K562 (cell line): ENCODE data around the gene P4HB. TPM values are rescaled to one million over a fixed set of nuclear protein-coding genes. Genes with fewer than 3 reads are reported as not detected.
A peak's percentile ranks its signal among the peaks of the same experiment; 100 is the strongest.

ENCODE experiments used
- ATAC-seq: fragments of 200-7000 bp; cut with Tn5 transposase; 3 replicates; pipeline ENCODE4 v1.9.1; 2020; ENCODE audit warnings: moderate library complexity
- BruUV-seq: library from RNA; stranded (reverse); fragments of 400-500 nt; replicated peaks from 2 replicates; lab custom pipeline; 2021; lab: Mats Ljungman, UMichigan
- CTCF ChIA-PET: fragments of 300-600 bp; formaldehyde crosslinking; extraction: SDS; loops from one replicate; lab custom pipeline; 2021; ENCODE audit warnings: low intra/inter-chr PET ratio; lab: Yijun Ruan, JAX
- POLR2A ChIA-PET: fragments of 300-600, 350-650 bp; sonication (Branson Sonifier 250); formaldehyde crosslinking; extraction: SDS; loops from one replicate; lab custom pipeline; 2021; ENCODE audit warnings: antibody characterized with exemption, inconsistent platforms; lab: Yijun Ruan, JAX
- DNase-seq, 4 experiments: peaks; one replicate each; pipeline versions ENCODE4 v3.0.0 to v3.0.0-alpha.2; 2011 to 2018; ENCODE audit warnings: low spot score in 3 of 4, mixed read lengths in 3 of 4; ENCODE audit errors: extremely low read depth in 1 of 4
- FAIRE-seq: peaks from 2 replicates; lab custom pipeline; 2011; peaks lifted over from hg19 to GRCh38; lab: Jason Lieb, UNC
- H2AFZ ChIP-seq: 2 replicates; pipeline ENCODE4 v1.6.0; 2011; ENCODE audit warnings: low read depth, low read length, control low read depth, inconsistent platforms
- H3K27ac ChIP-seq: fragments of 200-600 bp; 3 replicates; pipeline ENCODE4 v1.8.0; 2011; ENCODE audit warnings: low read depth, mild to moderate bottlenecking, control low read depth, inconsistent platforms, low read length, moderate library complexity, mixed read lengths; ENCODE audit errors: extremely low read depth
- H3K27me3 ChIP-seq, 2 experiments: fragments of 300-600 bp in 1 of 2; 2 replicates in 1 of 2; 3 replicates in 1 of 2; pipeline versions ENCODE4 v1.6.0 to v1.8.0; 2011; ENCODE audit warnings: inconsistent platforms in 2 of 2, low read length in 2 of 2, mild to moderate bottlenecking in 1 of 2, mixed read lengths in 1 of 2, moderate library complexity in 1 of 2; ENCODE audit not compliant: control insufficient read depth in 2 of 2, insufficient read depth in 2 of 2
- H3K36me3 ChIP-seq: fragments of 300-600 bp; 3 replicates; pipeline ENCODE4 v1.8.0; 2011; ENCODE audit warnings: mild to moderate bottlenecking, low read length, inconsistent platforms; ENCODE audit not compliant: control insufficient read depth, insufficient read depth
- H3K4me1 ChIP-seq, 2 experiments: fragments of 200-600 bp in 1 of 2; replicated peaks in 1 of 2; 2 replicates in 1 of 2; 3 replicates in 1 of 2; pipeline versions ENCODE4 v1.5.1 to v1.8.0; 2011; ENCODE audit warnings: inconsistent platforms in 2 of 2, low read length in 2 of 2, mild to moderate bottlenecking in 1 of 2, mixed read lengths in 1 of 2, moderate library complexity in 1 of 2; ENCODE audit not compliant: control insufficient read depth in 2 of 2, insufficient read depth in 2 of 2
- H3K4me2 ChIP-seq: 2 replicates; pipeline ENCODE4 v1.6.1; 2011; ENCODE audit warnings: low read length, control low read depth, inconsistent platforms, mixed read lengths; ENCODE audit not compliant: insufficient read depth
- H3K4me3 ChIP-seq: fragments of 200-600 bp; sonication (generic), shearing (Covaris generic); 2 replicates; pipeline ENCODE4 v1.5.1; 2016; ENCODE audit warnings: control low read depth, inconsistent platforms
- H3K79me2 ChIP-seq: fragments of 200-600 bp; 3 replicates; pipeline ENCODE4 v1.8.0; 2011; ENCODE audit warnings: low read length, inconsistent platforms; ENCODE audit not compliant: control insufficient read depth, insufficient read depth
- H3K9ac ChIP-seq, 2 experiments: 2 replicates each; pipeline versions ENCODE4 v1.6.0 to v1.6.1; 2011; ENCODE audit warnings: low read depth in 2 of 2, low read length in 2 of 2, control low read depth in 1 of 2, inconsistent platforms in 1 of 2, mild to moderate bottlenecking in 1 of 2, mixed read lengths in 1 of 2; ENCODE audit not compliant: insufficient read depth in 1 of 2
- H3K9me1 ChIP-seq: one replicate; pipeline ENCODE4 v1.6.0; 2011; ENCODE audit warnings: inconsistent platforms, mild to moderate bottlenecking, low read length, moderate library complexity; ENCODE audit not compliant: control insufficient read depth, insufficient read depth
- H3K9me3 ChIP-seq: replicated peaks from 2 replicates; pipeline ENCODE4 v1.5.1; 2011; ENCODE audit warnings: low read depth, low read length, inconsistent platforms; ENCODE audit not compliant: control insufficient read depth, insufficient read depth
- H4K20me1 ChIP-seq: replicated peaks from 2 replicates; pipeline ENCODE4 v1.6.1; 2011; ENCODE audit warnings: low read length, inconsistent platforms, mixed read lengths; ENCODE audit not compliant: control insufficient read depth, insufficient read depth
- CLOCK ChIP-seq: fragments of 250-450 bp; sonication (Bioruptor Pico); IDR thresholded peaks from 2 replicates; pipeline ENCODE4 v1.4.0; 2020; ENCODE audit warnings: mild to moderate bottlenecking, moderate library complexity, borderline replicate concordance
- CTCFL ChIP-seq: IDR thresholded peaks from 2 replicates; pipeline ENCODE4 v1.6.1; 2011; ENCODE audit warnings: borderline replicate concordance, low read depth, mild to moderate bottlenecking, moderate library complexity, low read length; ENCODE audit not compliant: insufficient read depth, poor library complexity, severe bottlenecking
- FOXJ2 ChIP-seq: fragments of 200-800 bp; sonication (Bioruptor generic); IDR thresholded peaks from 2 replicates; pipeline ENCODE4 v1.6.1; 2016; ENCODE audit warnings: missing genetic modification characterization, missing compliant biosample characterization
- GABPB2 ChIP-seq: fragments of 250-450 bp; sonication (Bioruptor Pico); conservative IDR thresholded peaks from 2 replicates; pipeline ENCODE4 v1.5.1; 2021; ENCODE audit warnings: mild to moderate bottlenecking
- HINFP ChIP-seq: fragments of 450-650 bp; conservative IDR thresholded peaks from 2 replicates; pipeline ENCODE4 v1.6.1; 2016; ENCODE audit warnings: missing genetic modification characterization, low read depth, mild to moderate bottlenecking, control low read depth, missing compliant biosample characterization
- HMBOX1 ChIP-seq: sonication (generic); IDR thresholded peaks from 2 replicates; pipeline ENCODE4 v1.6.1; 2016
- HNRNPL ChIP-seq: fragments of 200-400 bp; formaldehyde crosslinking; IDR thresholded peaks from 2 replicates; pipeline ENCODE4 v1.6.1; 2017; ENCODE audit warnings: low read depth, mild to moderate bottlenecking, low read length
- IRF1 ChIP-seq: sonication (generic); formaldehyde crosslinking; IDR thresholded peaks from 2 replicates; pipeline ENCODE4 v1.8.0; 2022; ENCODE audit warnings: missing genetic modification reagents, mild to moderate bottlenecking, borderline replicate concordance
- PHB2 ChIP-seq: fragments of 450-650 bp; IDR thresholded peaks from 2 replicates; pipeline ENCODE4 v1.6.1; 2017; ENCODE audit warnings: low read depth
- TCF3 ChIP-seq: sonication (generic); formaldehyde crosslinking; IDR thresholded peaks from 2 replicates; pipeline ENCODE4 v1.4.0; 2020; ENCODE audit warnings: mild to moderate bottlenecking, missing genetic modification reagents
- ZSCAN32 ChIP-seq: fragments of 450-650 bp; formaldehyde crosslinking; IDR thresholded peaks from 2 replicates; pipeline ENCODE4 v1.4.0; 2020; ENCODE audit warnings: mild to moderate bottlenecking, moderate library complexity
- WGBS: fragments of 100-300 bp; shearing (Covaris generic); methylation state at CpG from one replicate; pipeline ENCODE4 v1.1.6; 2016; ENCODE audit warnings: low coverage, mixed read lengths; ENCODE audit not compliant: insufficient coverage; ENCODE audit errors: missing lambda C conversion rate; 5-methylcytosine and 5-hydroxymethylcytosine counted together
- in situ Hi-C: fragments of 300-500 bp; cut with MboI; formaldehyde crosslinking; loops from 4 replicates; pipeline ENCODE4 v1.15.0; 2018; ENCODE audit warnings: inconsistent platforms, mixed read lengths
- intact Hi-C: fragments of 100-400 bp; cut with micrococcal nuclease; formaldehyde crosslinking; loops from 2 replicates; pipeline ENCODE4 v1.14.2; 2022
- polyA plus RNA-seq, 8 experiments: library from polyadenylated mRNA; depleted of rRNA in 4 of 8; stranded (reverse) in 5 of 8; unstranded in 3 of 8; fragments of >200 nt; fragmentation: Nextera tagmentation in 2 of 8; fragmentation: Illumina TruSeq in 1 of 8; extraction: Ambion mirVana in 2 of 8; extraction: Trizol in 1 of 8; gene quantifications; 2 replicates each; pipeline versions ENCODE4 v1.2.1 to v1.2.3, GENCODE V29; 2011 to 2014; ENCODE audit warnings: inconsistent platforms in 1 of 8, missing spikeins in 1 of 8
- total RNA-seq, 7 experiments: library from RNA; depleted of rRNA in 6 of 7; stranded (reverse); fragments of >200 nt in 6 of 7; fragmentation: Illumina TruSeq in 2 of 7; extraction: Trizol in 2 of 7; gene quantifications; 2 replicates each; pipeline versions ENCODE4 v1.2.1 to v1.2.3, GENCODE V29; 2011 to 2021; ENCODE audit warnings: low replicate concordance in 1 of 7

P4HB gene
- total and polyA plus RNA-seq, 9 of the 15 experiments (the other 6 are each of a cell fraction or from before 2014, with no cell fraction given), result 4.4 to 645 (median 325) TPM

GRCh38 chr17:81869221-81870130 is 9.1 kb upstream of the P4HB start:
- in situ Hi-C loops, result no loop called here
- ATAC-seq, result peak; percentile 50
- no peak; the same call in 1 of the 2 replicates for TF ChIP-seq TCF3 (CRISPR knock-in tag)
- no peak for TF ChIP-seq CLOCK (CRISPR knock-in tag)
- TF ChIP-seq HMBOX1, result no peak
- TF ChIP-seq GABPB2, result no peak
- TF ChIP-seq HINFP (tag), result no peak
- no peak for TF ChIP-seq FOXJ2 (tag)
- TF ChIP-seq ZSCAN32 (CRISPR knock-in tag), result no peak
- TF ChIP-seq PHB2, result no peak
- TF ChIP-seq IRF1 (CRISPR knock-in tag), result no peak
- no peak for TF ChIP-seq HNRNPL
- TF ChIP-seq CTCFL, result peak; percentile 79

More at GRCh38 chr17:81869221-81870130, 9.1 kb upstream of the P4HB start:
- H3K27me3 ChIP-seq, result no peaks in the 10 kb centered on the region
- peaks cover 44% of the 10 kb centered on the region; the same call in 2 of the 3 replicates for H3K36me3 ChIP-seq
- FAIRE-seq (peak; percentile 26), DNase-seq (peak; percentile 66 to 76 (median 71))
- WGBS, result 8% methylated on average over 43 of the region's 52 CpGs
- intact Hi-C loops, result no loop called here
- peaks cover 37% of the 10 kb centered on the region for H4K20me1 ChIP-seq
- no peaks in the 10 kb centered on the region for H3K9me1 ChIP-seq
- H3K4me2 ChIP-seq, result peak overlapping the region; percentile 93
- H3K9ac ChIP-seq, result peak overlapping the region; percentile 88 to 98
- peak overlapping the region; percentile 93 for H3K27ac ChIP-seq
- CTCF ChIA-PET, result interaction anchor here (0.8 to 1.0 kb wide), 3 partner anchors 84 to 136 kb away, joined by 3 read pairs; no protein-coding TSS in a partner anchor
- H2AFZ ChIP-seq, result no peak overlapping the region
- H3K4me3 ChIP-seq, result peak overlapping the region; percentile 93
- BruUV-seq, result no TSS peak
- no peaks in the 10 kb centered on the region for H3K9me3 ChIP-seq
- POLR2A ChIA-PET, result interaction anchor here (0.5 to 2.6 kb wide), 26 partner anchors 9 to 527 kb away, joined by 3 to 13 read pairs (median 4); partner anchors contain the start of gene P4HB
- peaks cover 29 to 80% of the 10 kb centered on the region in 2 experiments for H3K4me1 ChIP-seq
- H3K79me2 ChIP-seq, result peaks cover 53% of the 10 kb centered on the region
